ENCODE results near the gene PRKG1.

The PRKG1 gene

DNA sequence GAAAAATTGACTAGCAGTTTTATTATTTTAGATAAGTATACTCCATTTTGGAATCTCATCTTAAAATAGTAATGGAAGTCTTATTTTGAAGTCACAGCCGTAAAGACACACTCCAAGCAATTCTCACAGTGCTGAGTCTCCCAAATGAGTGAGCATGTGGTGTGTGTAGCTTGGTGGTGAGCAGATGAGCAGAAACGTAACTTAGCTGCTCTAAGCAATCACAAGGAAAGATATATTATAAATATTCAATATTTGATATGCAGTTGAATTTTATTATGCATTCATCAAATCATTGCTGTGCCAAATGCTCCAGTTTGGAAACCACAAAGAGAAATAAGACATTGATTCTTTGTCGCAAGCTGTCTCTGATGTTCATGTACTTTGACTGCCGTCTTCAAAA is 563.9 kb downstream of the PRKG1 start:
- TF ChIP-seq TAF1 (IDR thresholded peaks at IDR 0.05; ENCODE audit: borderline replicate concordance, low read depth, low read length) (no peak), POLR2A (IDR thresholded peaks at IDR 0.05; ENCODE audit: low read depth, low read length) (no peak), POLR2AphosphoS5 (IDR thresholded peaks at IDR 0.05; ENCODE audit: low read depth, low read length) (no peak)
- FAIRE-seq (no peak), DNase-seq (ENCODE audit: insufficient read length) (no peak)

GRCh38 chr10:51638737-51639136 is 564.5 kb downstream of the PRKG1 start:
- no peak for FAIRE-seq
- no peak for TF ChIP-seq TAF1 (IDR thresholded peaks at IDR 0.05; ENCODE audit: borderline replicate concordance, low read depth, low read length)
- no peak for TF ChIP-seq POLR2AphosphoS5 (IDR thresholded peaks at IDR 0.05; ENCODE audit: low read depth, low read length)
- no peak for TF ChIP-seq POLR2A (IDR thresholded peaks at IDR 0.05; ENCODE audit: low read depth, low read length)

GRCh38 chr10:51640120-51640819 is 566.0 kb downstream of the PRKG1 start:
- no peak for DNase-seq (ENCODE audit: insufficient read length)
- no peak for FAIRE-seq

More at GRCh38 chr10:51638737-51639136, 564.5 kb downstream of the PRKG1 start:
- DNase-seq (ENCODE audit: insufficient read length) = no peak

DNA sequence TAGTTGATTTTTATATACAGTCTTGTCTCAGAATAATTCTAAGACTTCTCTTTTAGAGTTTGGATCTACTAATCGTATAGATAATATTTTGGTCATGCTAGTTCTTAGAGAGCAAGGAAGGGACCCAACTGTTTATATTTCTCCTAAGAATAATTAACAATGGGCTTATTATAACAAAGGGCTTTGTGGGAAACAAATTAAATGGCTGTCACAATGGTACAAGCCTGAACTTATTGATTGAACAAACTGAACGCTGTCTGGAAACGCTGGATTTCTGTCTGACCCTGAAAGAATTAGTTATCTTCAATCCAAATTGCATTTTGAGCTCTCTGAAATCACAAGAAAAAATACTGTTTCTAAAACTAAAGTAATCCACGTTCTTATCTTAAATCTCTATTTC is 568.3 kb downstream of the PRKG1 start:
- no peak for FAIRE-seq
- DNase-seq (ENCODE audit: insufficient read length) = no peak
- TF ChIP-seq TAF1 (IDR thresholded peaks at IDR 0.05; ENCODE audit: borderline replicate concordance, low read depth, low read length) (no peak), POLR2A (IDR thresholded peaks at IDR 0.05; ENCODE audit: low read depth, low read length) (no peak), POLR2AphosphoS5 (IDR thresholded peaks at IDR 0.05; ENCODE audit: low read depth, low read length) (no peak)

More at GRCh38 chr10:51640120-51640819, 566.0 kb downstream of the PRKG1 start:
- TF ChIP-seq POLR2A (IDR thresholded peaks at IDR 0.05; ENCODE audit: low read depth, low read length) (no peak), POLR2AphosphoS5 (IDR thresholded peaks at IDR 0.05; ENCODE audit: low read depth, low read length) (no peak), TAF1 (IDR thresholded peaks at IDR 0.05; ENCODE audit: borderline replicate concordance, low read depth, low read length) (no peak)

DNA sequence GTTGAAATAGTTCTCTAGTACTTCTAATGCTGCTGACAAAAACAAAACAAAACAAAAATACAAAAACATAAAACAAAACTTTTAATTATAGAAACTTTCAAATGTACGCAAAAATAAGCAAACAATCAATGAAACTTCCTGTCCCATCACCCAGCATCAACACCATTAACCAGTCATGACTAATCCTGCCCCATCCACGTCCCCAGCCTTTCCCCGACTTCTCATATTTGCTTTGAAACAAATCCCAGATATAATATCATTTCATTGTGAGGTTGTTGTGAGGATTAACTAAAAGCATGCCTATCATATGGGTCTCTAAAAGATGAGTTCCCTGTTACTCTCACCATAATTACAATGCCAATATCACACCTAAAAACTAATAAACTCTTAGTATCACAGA is 569.4 kb downstream of the PRKG1 start:
- DNase-seq (ENCODE audit: insufficient read length) = no peak
- TF ChIP-seq POLR2A (IDR thresholded peaks at IDR 0.05; ENCODE audit: low read depth, low read length) (no peak), POLR2AphosphoS5 (IDR thresholded peaks at IDR 0.05; ENCODE audit: low read depth, low read length) (no peak), TAF1 (IDR thresholded peaks at IDR 0.05; ENCODE audit: borderline replicate concordance, low read depth, low read length) (no peak)
- no peak for FAIRE-seq

DNA sequence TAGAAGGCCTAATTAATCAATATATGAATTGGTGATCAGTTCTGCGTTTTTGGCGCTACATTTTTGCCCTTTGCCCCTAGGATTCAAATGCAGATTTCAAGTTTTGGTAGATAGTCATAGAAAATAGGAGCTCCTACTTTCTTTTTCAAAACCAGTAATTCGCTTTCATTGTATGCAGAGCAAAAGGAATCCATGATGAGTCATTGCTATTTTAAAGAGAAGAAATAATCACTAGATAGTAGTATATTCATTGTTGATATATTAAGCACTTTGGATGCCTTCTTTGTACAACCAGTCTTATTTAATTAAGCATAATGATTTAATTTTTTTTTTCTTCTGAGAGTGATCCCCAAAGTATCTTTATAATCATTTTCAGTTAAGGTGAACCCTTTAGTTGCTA is 574.8 kb downstream of the PRKG1 start:
- DNase-seq (ENCODE audit: insufficient read length) (no peak), FAIRE-seq (no peak)
- TF ChIP-seq POLR2AphosphoS5 (IDR thresholded peaks at IDR 0.05; ENCODE audit: low read depth, low read length) = no peak
- TF ChIP-seq POLR2A (IDR thresholded peaks at IDR 0.05; ENCODE audit: low read depth, low read length) = no peak
- TF ChIP-seq TAF1 (IDR thresholded peaks at IDR 0.05; ENCODE audit: borderline replicate concordance, low read depth, low read length) = no peak

- FAIRE-seq (no peak), DNase-seq (ENCODE audit: insufficient read length) (no peak)
- TF ChIP-seq POLR2AphosphoS5 (IDR thresholded peaks at IDR 0.05; ENCODE audit: low read depth, low read length) (no peak), TAF1 (IDR thresholded peaks at IDR 0.05; ENCODE audit: borderline replicate concordance, low read depth, low read length) (no peak), POLR2A (IDR thresholded peaks at IDR 0.05; ENCODE audit: low read depth, low read length) (no peak)
These were observed 576.8 kb downstream of the PRKG1 start for GRCh38 chr10:51651063-51651462.

- no peak for DNase-seq (ENCODE audit: insufficient read length)
- TF ChIP-seq POLR2AphosphoS5 (IDR thresholded peaks at IDR 0.05; ENCODE audit: low read depth, low read length) = no peak
- TF ChIP-seq TAF1 (IDR thresholded peaks at IDR 0.05; ENCODE audit: borderline replicate concordance, low read depth, low read length) = no peak
- TF ChIP-seq POLR2A (IDR thresholded peaks at IDR 0.05; ENCODE audit: low read depth, low read length) = no peak
These were observed 578.7 kb downstream of the PRKG1 start for GRCh38 chr10:51653025-51653424.

DNA sequence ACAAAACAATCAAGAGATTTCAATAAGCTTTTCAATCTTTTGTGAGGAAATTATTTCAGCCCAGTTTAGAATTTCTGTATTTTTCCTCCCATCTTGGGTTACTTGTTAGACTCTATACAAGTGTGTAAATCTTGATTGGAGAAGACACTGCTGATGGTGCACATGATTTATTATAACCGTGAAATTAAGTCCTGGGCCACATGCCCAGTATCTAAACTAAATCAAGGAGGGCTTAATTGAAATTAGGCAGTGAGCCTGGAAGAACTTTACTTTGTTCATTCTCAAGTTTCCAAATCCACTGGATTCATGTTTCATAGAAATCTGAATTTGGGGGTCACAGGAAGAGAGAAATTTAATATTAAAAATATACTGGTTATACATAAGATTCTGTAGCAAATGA is 580.6 kb downstream of the PRKG1 start:
- no peak for DNase-seq (ENCODE audit: insufficient read length)
- no peak for FAIRE-seq
- TF ChIP-seq POLR2AphosphoS5 (IDR thresholded peaks at IDR 0.05; ENCODE audit: low read depth, low read length) = no peak
- TF ChIP-seq TAF1 (IDR thresholded peaks at IDR 0.05; ENCODE audit: borderline replicate concordance, low read depth, low read length) = no peak
- TF ChIP-seq POLR2A (IDR thresholded peaks at IDR 0.05; ENCODE audit: low read depth, low read length) = no peak

More at GRCh38 chr10:51653025-51653424, 578.7 kb downstream of the PRKG1 start:
- FAIRE-seq = no peak

DNA sequence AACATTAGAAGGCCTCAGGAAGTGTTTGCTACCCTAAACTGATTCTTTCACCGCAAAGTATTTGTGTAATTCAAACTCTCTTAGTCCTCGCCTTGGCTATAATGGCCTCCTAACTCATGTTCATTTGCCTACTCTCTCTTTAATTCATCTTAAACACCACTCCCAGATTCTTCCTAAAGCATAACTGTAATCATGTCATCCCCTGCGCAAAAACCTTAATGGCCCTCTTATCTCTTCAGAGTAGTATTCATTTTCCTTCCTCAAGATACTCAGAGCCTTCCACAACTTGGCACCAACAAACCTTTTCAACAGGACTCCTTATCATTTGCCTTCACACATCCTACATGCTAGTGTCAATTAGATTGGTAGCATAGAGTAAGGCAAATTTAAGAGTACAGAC is 582.2 kb downstream of the PRKG1 start:
- no peak for FAIRE-seq
- no peak for TF ChIP-seq POLR2AphosphoS5 (IDR thresholded peaks at IDR 0.05; ENCODE audit: low read depth, low read length)
- no peak for TF ChIP-seq POLR2A (IDR thresholded peaks at IDR 0.05; ENCODE audit: low read depth, low read length)
- TF ChIP-seq TAF1 (IDR thresholded peaks at IDR 0.05; ENCODE audit: borderline replicate concordance, low read depth, low read length) = no peak
- no peak for DNase-seq (ENCODE audit: insufficient read length)

GRCh38 chr10:51658000-51658399 is 583.7 kb downstream of the PRKG1 start:
- TF ChIP-seq POLR2A (IDR thresholded peaks at IDR 0.05; ENCODE audit: low read depth, low read length) = no peak
- no peak for TF ChIP-seq POLR2AphosphoS5 (IDR thresholded peaks at IDR 0.05; ENCODE audit: low read depth, low read length)
- TF ChIP-seq TAF1 (IDR thresholded peaks at IDR 0.05; ENCODE audit: borderline replicate concordance, low read depth, low read length) = no peak

GRCh38 chr10:51659344-51659743 is 585.1 kb downstream of the PRKG1 start:
- no peak for FAIRE-seq
- no peak for TF ChIP-seq POLR2AphosphoS5 (IDR thresholded peaks at IDR 0.05; ENCODE audit: low read depth, low read length)
- no peak for TF ChIP-seq POLR2A (IDR thresholded peaks at IDR 0.05; ENCODE audit: low read depth, low read length)
- no peak for TF ChIP-seq TAF1 (IDR thresholded peaks at IDR 0.05; ENCODE audit: borderline replicate concordance, low read depth, low read length)
- DNase-seq (ENCODE audit: insufficient read length) = no peak

More at GRCh38 chr10:51658000-51658399, 583.7 kb downstream of the PRKG1 start:
- FAIRE-seq (no peak), DNase-seq (ENCODE audit: insufficient read length) (no peak)
